Measurements from ENCODE around the gene NOS1AP. TPM values are rescaled to one million over a fixed set of nuclear protein-coding genes. Genes with fewer than 3 reads are reported as not detected.

The NOS1AP gene
- total and polyA plus RNA-seq, 7 experiments from 2014 or later = 0.08 to 0.15 TPM; not detected in 5

DNA sequence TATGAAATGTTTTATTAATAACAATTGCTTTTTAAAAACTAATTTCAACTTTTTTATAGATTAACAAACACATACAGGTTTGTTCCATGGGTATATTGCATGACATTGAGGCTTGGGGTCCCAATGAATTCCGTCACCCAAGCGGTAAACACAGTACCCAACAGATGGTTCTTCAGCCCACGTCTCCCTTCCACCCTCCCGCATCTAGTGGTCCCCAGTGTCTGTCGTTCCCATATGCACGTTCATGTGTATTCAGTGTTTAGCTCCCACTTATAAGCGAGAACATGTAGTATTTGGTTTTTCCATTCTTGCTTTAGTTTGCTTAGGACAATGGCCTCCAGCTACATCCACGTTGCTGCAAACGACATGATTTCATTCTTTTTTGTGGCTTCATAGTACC, 48.6 kb downstream of the NOS1AP start:
- Mint-ChIP-seq H3K9me3 (peaks cover 0 to 3% (median 0%) of the 10 kb centered on the region in 11 donors), H3K27ac (no peak overlapping the region), H3K36me3 (peaks cover 0 to 6% (median 0%) of the 10 kb centered on the region in 5 donors), H3K27me3 (peaks cover 11 to 45% (median 28%) of the 10 kb centered on the region in 5 donors), H3K4me3 (no peak overlapping the region), H3K4me1 (peaks cover 0 to 10% (median 2%) of the 10 kb centered on the region in 7 donors)
- H3K4me1 ChIP-seq (ENCODE audit: control insufficient read depth in 2 of 2, insufficient read depth in 2 of 2, low read length in 2 of 2) = no peaks in the 10 kb centered on the region
- H3K9me3 ChIP-seq (ENCODE audit: control insufficient read depth in 2 of 3, low read length in 3 of 3) = no peaks in the 10 kb centered on the region
- DNase-seq = no peak
- H3K27me3 ChIP-seq (ENCODE audit: control insufficient read depth in 2 of 2, insufficient read depth in 2 of 2, low read length in 2 of 2) = peaks cover 0 to 3% of the 10 kb centered on the region in 2 donors
- no peak overlapping the region for H3K27ac ChIP-seq (ENCODE audit: low read depth, low read length)
- ATAC-seq = no peak
- intact Hi-C loops (cut with micrococcal nuclease) = no loop called here
- no peak overlapping the region for H3K4me3 ChIP-seq (ENCODE audit: low read length)
- no peaks in the 10 kb centered on the region for H3K36me3 ChIP-seq (ENCODE audit: control insufficient read depth in 2 of 3, insufficient read depth in 3 of 3, low read length in 3 of 3)
- CTCF ChIA-PET = no interaction called here
- POLR2A ChIA-PET = no interaction called here

DNA sequence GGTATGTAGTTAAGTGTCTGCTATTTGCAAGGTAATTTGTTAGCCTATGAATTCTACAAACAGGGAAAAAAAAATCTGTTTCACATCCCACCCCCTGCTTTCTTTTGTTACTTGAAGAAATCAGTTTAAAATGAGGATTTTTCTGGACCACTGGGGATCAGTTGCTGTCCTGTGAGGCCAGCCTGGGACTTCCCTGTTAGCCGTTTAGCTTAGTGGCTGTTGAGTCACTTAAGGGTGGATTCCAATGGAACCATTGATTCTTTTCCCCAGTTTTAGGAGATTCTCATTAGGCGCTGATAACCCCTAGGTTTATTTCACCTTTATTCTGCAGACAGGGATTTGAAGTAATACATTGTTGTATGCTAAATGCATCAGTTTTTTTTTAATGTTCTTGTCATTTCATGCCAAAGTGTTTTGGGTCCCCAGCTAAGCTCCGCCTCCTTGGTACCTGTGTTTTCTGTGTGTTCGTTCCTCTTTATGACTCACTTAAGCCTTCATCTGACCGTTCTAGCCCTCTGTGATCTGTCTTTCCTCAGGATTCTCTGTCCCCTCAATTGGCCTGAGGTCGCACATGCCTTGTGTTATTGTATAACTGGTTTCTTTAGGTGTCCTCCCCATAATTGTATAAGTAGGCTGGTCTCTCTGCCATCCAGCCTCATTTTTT, 59.3 kb downstream of the NOS1AP start:
- no peaks in the 10 kb centered on the region for H3K4me1 Mint-ChIP-seq
- H3K9me3 ChIP-seq (ENCODE audit: control insufficient read depth in 2 of 3, low read length in 3 of 3) = no peaks in the 10 kb centered on the region
- no peaks in the 10 kb centered on the region for H3K36me3 ChIP-seq (ENCODE audit: control insufficient read depth in 2 of 3, insufficient read depth in 3 of 3, low read length in 3 of 3)
- intact Hi-C loops (cut with micrococcal nuclease) = no loop called here
- ChIA-PET POLR2A (no interaction called here), CTCF (no interaction called here)
- H3K27me3 Mint-ChIP-seq = peaks cover 24 to 60% (median 36%) of the 10 kb centered on the region in 5 donors
- ATAC-seq = no peak
- H3K9me3 Mint-ChIP-seq = peaks cover 0 to 6% (median 0%) of the 10 kb centered on the region in 11 donors
- H3K36me3 Mint-ChIP-seq = no peaks in the 10 kb centered on the region
- no peak overlapping the region for H3K4me3 Mint-ChIP-seq
- H3K27ac ChIP-seq (ENCODE audit: low read depth, low read length) = no peak overlapping the region
- H3K27ac Mint-ChIP-seq = no peak overlapping the region
- H3K4me1 ChIP-seq (ENCODE audit: control insufficient read depth in 2 of 2, insufficient read depth in 2 of 2, low read length in 2 of 2) = no peaks in the 10 kb centered on the region
- no peak for DNase-seq
- no peaks in the 10 kb centered on the region for H3K27me3 ChIP-seq (ENCODE audit: control insufficient read depth in 2 of 2, insufficient read depth in 2 of 2, low read length in 2 of 2)
- H3K4me3 ChIP-seq (ENCODE audit: low read length) = no peak overlapping the region

DNA sequence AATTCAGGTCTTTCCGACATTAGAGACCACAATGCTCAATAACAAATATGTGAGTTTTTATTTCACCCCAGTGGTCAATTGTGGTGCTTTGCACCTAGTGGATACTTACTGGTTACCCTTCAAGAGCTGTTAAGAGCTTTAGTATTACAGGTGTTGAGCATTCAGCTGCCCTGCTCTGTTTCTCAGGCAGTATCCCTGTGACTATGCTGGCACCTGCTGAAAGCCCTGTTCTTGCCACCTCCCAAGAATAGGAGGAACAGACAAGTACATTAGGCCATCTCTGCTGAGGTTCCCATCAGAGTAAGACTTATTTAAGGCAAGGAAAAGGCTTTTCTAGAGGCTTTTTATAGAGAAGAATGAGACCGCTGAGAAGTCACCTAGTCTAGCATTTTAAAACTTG, 60.8 kb downstream of the NOS1AP start:
- ATAC-seq (no peak), DNase-seq (no peak)
- no peaks in the 10 kb centered on the region for H3K27me3 ChIP-seq (ENCODE audit: control insufficient read depth in 2 of 2, insufficient read depth in 2 of 2, low read length in 2 of 2)
- Mint-ChIP-seq H3K4me1 (no peaks in the 10 kb centered on the region), H3K27ac (no peak overlapping the region), H3K4me3 (no peak overlapping the region), H3K9me3 (peaks cover 0 to 6% (median 0%) of the 10 kb centered on the region in 11 donors), H3K36me3 (no peaks in the 10 kb centered on the region), H3K27me3 (peaks cover 33 to 64% (median 44%) of the 10 kb centered on the region in 5 donors)
- H3K9me3 ChIP-seq (ENCODE audit: control insufficient read depth in 2 of 3, low read length in 3 of 3) = no peaks in the 10 kb centered on the region
- intact Hi-C loops (cut with micrococcal nuclease) = no loop called here
- H3K27ac ChIP-seq (ENCODE audit: low read depth, low read length) = no peak overlapping the region
- H3K4me3 ChIP-seq (ENCODE audit: low read length) = no peak overlapping the region
- CTCF ChIA-PET = no interaction called here
- no peaks in the 10 kb centered on the region for H3K4me1 ChIP-seq (ENCODE audit: control insufficient read depth in 2 of 2, insufficient read depth in 2 of 2, low read length in 2 of 2)
- POLR2A ChIA-PET = interaction anchor here (0.6 kb wide), 1 partner anchor 834 kb away, joined by 3 read pairs; no protein-coding TSS in a partner anchor
- H3K36me3 ChIP-seq (ENCODE audit: control insufficient read depth in 2 of 3, insufficient read depth in 3 of 3, low read length in 3 of 3) = no peaks in the 10 kb centered on the region

DNA sequence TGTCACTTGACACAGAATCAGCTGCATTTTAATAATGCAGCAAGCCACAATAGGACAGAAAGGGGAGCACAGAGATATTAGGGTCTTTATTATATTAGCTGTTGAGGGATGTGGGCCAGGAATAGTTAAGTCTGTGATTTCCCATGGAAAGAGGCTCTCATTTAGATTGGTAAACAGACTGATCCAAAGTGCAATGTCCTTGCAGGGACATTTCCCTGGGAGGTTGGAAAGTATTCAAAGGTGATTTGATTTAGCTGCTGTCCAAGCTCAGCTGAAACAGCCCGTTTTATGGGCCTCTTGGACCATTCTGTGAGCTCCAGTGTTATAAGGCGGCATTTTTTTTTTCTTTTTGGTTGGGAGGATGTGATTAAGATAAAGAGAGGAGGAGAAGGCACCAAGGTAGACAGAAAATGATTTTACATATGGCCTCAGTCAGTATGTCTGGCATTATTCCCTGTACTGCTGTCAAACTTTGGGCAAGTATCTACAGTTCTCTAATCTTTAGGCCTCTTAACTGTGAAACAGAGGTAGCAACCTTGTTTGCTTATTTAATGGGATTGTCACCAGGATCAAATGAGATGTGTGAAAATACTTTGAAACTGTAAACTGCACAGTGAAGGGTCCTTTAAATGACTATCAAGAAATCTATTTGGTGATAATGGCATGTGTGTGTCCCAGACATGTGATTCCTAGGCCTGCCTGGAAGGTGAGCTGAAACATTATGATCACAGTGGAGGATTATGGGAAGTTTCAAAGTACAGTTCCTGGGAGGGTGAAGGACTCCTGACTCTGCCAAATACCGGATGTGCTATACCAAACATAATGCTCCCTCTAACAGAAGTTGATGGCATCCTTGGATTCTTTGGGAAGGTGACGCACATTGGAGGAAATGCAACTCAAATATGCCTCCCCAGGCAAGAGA, 62.2 kb downstream of the NOS1AP start:
- Histone ChIP-seq H3K27me3 (ENCODE audit: control insufficient read depth in 2 of 2, insufficient read depth in 2 of 2, low read length in 2 of 2) (no peaks in the 10 kb centered on the region), H3K27ac (ENCODE audit: low read depth, low read length) (no peak overlapping the region), H3K9me3 (ENCODE audit: control insufficient read depth in 2 of 3, low read length in 3 of 3) (no peaks in the 10 kb centered on the region), H3K4me3 (ENCODE audit: low read length) (no peak overlapping the region), H3K4me1 (ENCODE audit: control insufficient read depth in 2 of 2, insufficient read depth in 2 of 2, low read length in 2 of 2) (no peaks in the 10 kb centered on the region), H3K36me3 (ENCODE audit: control insufficient read depth in 2 of 3, insufficient read depth in 3 of 3, low read length in 3 of 3) (no peaks in the 10 kb centered on the region)
- intact Hi-C loops (cut with micrococcal nuclease) = no loop called here
- POLR2A ChIA-PET = no interaction called here
- no peaks in the 10 kb centered on the region for H3K36me3 Mint-ChIP-seq
- DNase-seq = no peak
- peaks cover 34 to 53% (median 44%) of the 10 kb centered on the region in 5 donors for H3K27me3 Mint-ChIP-seq
- no peak overlapping the region for H3K4me3 Mint-ChIP-seq
- ATAC-seq = no peak
- no peaks in the 10 kb centered on the region for H3K9me3 Mint-ChIP-seq
- no peaks in the 10 kb centered on the region for H3K4me1 Mint-ChIP-seq
- H3K27ac Mint-ChIP-seq = no peak overlapping the region
- CTCF ChIA-PET = no interaction called here

DNA sequence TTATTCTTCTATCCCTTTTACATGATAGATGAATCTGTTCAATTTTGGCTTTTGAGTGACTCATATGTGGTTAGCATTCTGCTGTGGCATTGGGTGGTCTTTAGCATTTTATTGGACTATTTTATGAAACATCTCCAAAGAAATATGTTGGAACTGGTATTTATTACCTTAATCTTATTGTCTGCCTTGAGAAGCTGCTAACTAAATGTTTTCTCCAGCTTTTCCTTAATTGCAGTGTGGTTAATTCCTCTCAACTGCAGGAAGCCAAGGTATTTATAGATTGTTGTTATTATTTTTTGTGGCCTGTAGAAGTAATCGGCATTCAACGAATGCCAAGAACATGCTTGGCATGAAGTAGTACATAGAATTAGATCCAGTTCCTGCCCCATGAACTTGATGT, 64.1 kb downstream of the NOS1AP start:
- no peaks in the 10 kb centered on the region for H3K9me3 ChIP-seq (ENCODE audit: control insufficient read depth in 2 of 3, low read length in 3 of 3)
- H3K27me3 ChIP-seq (ENCODE audit: control insufficient read depth in 2 of 2, insufficient read depth in 2 of 2, low read length in 2 of 2) = no peaks in the 10 kb centered on the region
- POLR2A ChIA-PET = no interaction called here
- Mint-ChIP-seq H3K27me3 (peaks cover 33 to 52% (median 43%) of the 10 kb centered on the region in 5 donors), H3K4me1 (no peaks in the 10 kb centered on the region), H3K27ac (no peak overlapping the region), H3K4me3 (no peak overlapping the region), H3K9me3 (peaks cover 0 to 2% (median 0%) of the 10 kb centered on the region in 11 donors), H3K36me3 (no peaks in the 10 kb centered on the region)
- H3K27ac ChIP-seq (ENCODE audit: low read depth, low read length) = no peak overlapping the region
- no peaks in the 10 kb centered on the region for H3K36me3 ChIP-seq (ENCODE audit: control insufficient read depth in 2 of 3, insufficient read depth in 3 of 3, low read length in 3 of 3)
- ATAC-seq (no peak), DNase-seq (no peak)
- no peaks in the 10 kb centered on the region for H3K4me1 ChIP-seq (ENCODE audit: control insufficient read depth in 2 of 2, insufficient read depth in 2 of 2, low read length in 2 of 2)
- intact Hi-C loops (cut with micrococcal nuclease) = no loop called here
- CTCF ChIA-PET = interaction anchor here (0.6 to 1.1 kb wide), 2 partner anchors 13 to 15 kb away, joined by 3 to 5 read pairs; no protein-coding TSS in a partner anchor
- H3K4me3 ChIP-seq (ENCODE audit: low read length) = no peak overlapping the region

DNA sequence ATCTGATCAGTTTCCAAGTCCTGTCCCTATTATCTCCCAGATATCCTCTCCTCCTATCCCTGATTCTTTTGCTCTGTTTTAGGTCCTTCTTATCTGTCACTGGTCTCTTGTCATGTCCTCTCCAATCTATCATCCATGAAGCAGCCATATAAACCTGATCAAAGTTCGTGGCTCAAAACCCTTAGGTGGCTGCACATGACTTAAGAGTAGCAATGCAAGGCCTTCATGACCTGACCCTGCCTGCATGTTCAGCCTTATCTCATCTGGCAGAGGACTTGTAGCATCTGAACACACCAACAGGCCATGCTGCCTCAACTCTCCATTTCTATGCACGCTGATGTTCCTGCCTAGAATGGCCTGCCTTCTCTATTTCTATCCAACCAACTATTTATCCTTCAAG, 65.2 kb downstream of the NOS1AP start:
- peaks cover 26 to 49% (median 36%) of the 10 kb centered on the region in 5 donors for H3K27me3 Mint-ChIP-seq
- intact Hi-C loops (cut with micrococcal nuclease) = no loop called here
- ChIA-PET CTCF (no interaction called here), POLR2A (no interaction called here)
- H3K27ac ChIP-seq (ENCODE audit: low read depth, low read length) = no peak overlapping the region
- H3K9me3 Mint-ChIP-seq = peaks cover 0 to 2% (median 0%) of the 10 kb centered on the region in 11 donors
- no peaks in the 10 kb centered on the region for H3K4me1 ChIP-seq (ENCODE audit: control insufficient read depth in 2 of 2, insufficient read depth in 2 of 2, low read length in 2 of 2)
- no peak for DNase-seq
- H3K4me3 Mint-ChIP-seq = no peak overlapping the region
- H3K36me3 Mint-ChIP-seq = no peaks in the 10 kb centered on the region
- H3K4me1 Mint-ChIP-seq = no peaks in the 10 kb centered on the region
- no peak overlapping the region for H3K27ac Mint-ChIP-seq
- no peak overlapping the region for H3K4me3 ChIP-seq (ENCODE audit: low read length)
- H3K9me3 ChIP-seq (ENCODE audit: control insufficient read depth in 2 of 3, low read length in 3 of 3) = no peaks in the 10 kb centered on the region
- no peak for ATAC-seq
- no peaks in the 10 kb centered on the region for H3K36me3 ChIP-seq (ENCODE audit: control insufficient read depth in 2 of 3, insufficient read depth in 3 of 3, low read length in 3 of 3)
- H3K27me3 ChIP-seq (ENCODE audit: control insufficient read depth in 2 of 2, insufficient read depth in 2 of 2, low read length in 2 of 2) = no peaks in the 10 kb centered on the region

All from naive thymus-derived CD4-positive, alpha-beta T cell (primary cell).